ENCODE data around the gene GID8.

- TF ChIP-seq CTCF (IDR thresholded peaks at IDR 0.05) (no peak), POLR2A (IDR thresholded peaks at IDR 0.05) (no peak)
Observed at GRCh38 chr20:62957136-62958117, 19.5 kb downstream of the GID8 start.
